AG09309 (cell line): ENCODE results near the gene LARP1.

ENCODE experiments used
- DNase-seq: peaks from one replicate; pipeline ENCODE4 v3.0.0-alpha.2; 2010; ENCODE audit warnings: low read depth
- H3K4me3 ChIP-seq: 2 replicates; pipeline ENCODE4 v1.5.1; 2011; ENCODE audit warnings: mild to moderate bottlenecking, low read depth, low read length, moderate library complexity; ENCODE audit not compliant: control insufficient read depth
- CTCF ChIP-seq: IDR thresholded peaks from 2 replicates; pipeline ENCODE4 v1.5.1; 2011; ENCODE audit warnings: mild to moderate bottlenecking, low read depth, low read length, inconsistent platforms; ENCODE audit not compliant: insufficient read depth, control insufficient read depth; ENCODE audit errors: missing control alignments

LARP1 gene

DNA sequence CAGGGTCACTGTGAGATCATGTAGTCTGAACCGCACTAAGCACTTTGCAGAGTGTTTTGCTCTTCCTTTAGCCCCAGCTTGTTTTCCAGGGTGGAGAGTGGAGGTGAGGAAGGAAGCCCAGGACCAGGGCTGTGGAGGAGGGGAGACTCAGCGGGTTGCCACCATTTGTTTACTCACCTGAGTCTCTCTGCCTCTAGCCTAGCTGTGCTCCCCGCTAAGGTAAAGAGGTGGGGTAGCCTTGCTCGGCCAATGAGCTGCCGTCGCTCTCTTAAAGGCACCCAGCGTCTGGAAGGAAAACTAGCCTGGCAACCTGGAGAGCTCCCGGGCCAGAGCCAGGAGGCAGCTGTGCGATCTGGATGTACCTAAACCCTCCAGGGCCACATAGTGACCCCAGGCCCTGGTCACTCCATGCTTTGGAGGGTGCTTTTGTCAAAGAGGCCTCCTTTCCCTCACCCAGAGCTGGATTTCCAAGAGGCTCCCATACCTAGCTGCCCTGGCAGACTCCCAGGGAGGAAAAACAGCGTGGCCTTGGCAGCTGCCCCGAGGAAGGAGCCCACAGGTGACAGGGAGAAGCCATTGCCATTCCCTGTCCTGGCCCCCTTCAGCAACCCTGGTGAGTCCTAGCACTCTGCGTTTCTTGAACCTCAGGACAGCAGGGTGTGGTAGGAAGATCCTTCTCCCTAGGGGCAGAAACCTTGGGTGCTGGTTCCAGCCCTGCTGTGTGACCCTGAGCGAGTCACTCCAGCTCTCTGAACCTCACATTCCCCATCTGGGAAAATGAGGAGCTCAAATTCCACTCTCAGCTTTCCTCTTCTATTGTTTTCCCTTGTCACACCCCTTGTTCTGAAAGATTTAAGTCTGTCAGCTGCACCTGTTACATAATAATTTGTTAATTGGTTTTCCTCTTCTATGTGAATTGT, 42.4 kb upstream of the LARP1 start:
- no peak for TF ChIP-seq CTCF
- H3K4me3 ChIP-seq: no peak overlapping the region
- DNase-seq: no peak

DNA sequence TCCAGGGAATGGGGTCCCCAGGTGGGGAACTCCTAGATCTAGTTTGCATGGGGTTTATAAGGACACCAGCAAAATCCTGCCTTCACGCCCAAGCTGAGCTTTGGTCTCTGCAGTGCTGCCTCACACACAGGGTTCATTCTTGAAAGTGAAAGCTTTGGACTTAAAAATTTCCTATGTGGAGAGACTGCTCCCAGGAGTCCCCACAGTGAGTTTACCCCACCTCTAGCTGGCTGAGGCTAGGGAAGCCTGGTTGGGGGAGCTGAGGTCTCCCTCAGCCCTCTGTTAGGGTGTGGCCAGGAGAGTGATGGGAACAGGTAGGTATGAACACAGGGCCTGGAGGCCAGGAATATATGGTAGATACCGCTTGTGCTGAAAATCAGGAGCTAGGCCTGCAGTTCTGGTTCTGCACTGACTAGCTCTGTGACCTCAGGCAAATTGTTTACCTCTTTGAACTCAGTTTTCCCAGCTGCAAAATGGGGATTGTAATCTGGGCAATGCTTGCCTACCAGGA, 41.5 kb upstream of the LARP1 start:
- TF ChIP-seq CTCF: no peak
- DNase-seq: no peak
- no peak overlapping the region for H3K4me3 ChIP-seq

DNA sequence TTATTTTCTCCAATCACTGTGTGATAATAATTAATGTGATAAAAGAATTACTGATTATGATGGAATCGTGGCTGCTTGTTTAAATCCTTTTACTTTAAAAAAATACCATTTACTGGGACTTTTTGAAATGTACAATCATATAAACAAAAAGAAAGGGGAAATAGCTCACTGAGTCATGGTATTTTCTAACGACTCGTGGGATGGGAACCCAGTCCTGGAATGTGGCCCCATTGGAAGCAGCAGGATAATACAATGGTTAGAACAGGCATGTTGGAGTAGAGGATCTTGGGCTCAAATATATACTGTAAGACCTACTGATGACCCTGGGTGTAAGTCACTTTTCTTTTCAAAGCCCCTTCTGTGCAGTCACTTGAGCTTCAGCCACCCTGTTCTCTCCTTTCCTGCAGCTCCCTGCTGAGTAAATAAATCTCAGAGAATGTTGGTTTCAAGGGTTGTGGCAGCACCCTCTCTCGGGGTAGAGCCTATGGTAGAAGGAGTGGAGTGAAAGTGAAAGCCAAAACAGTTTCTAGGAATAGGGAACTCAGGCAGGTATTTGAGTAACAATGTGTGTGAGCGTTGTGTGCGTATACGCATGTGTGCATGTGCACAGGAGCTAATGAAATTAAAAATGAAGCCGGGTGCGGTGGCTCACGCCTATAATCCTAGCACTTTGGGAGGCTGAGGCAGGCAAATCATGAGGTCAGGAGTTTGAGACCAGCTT, 40.8 kb upstream of the LARP1 start:
- no peak overlapping the region for H3K4me3 ChIP-seq
- no peak for DNase-seq
- TF ChIP-seq CTCF: no peak

GRCh38 chr5:154721481-154722058, 33.6 kb upstream of the LARP1 start:
- TF ChIP-seq CTCF: no peak
- no peak overlapping the region for H3K4me3 ChIP-seq
- no peak for DNase-seq

- TF ChIP-seq CTCF: no peak
- H3K4me3 ChIP-seq: no peak overlapping the region
- DNase-seq: no peak
Measured at GRCh38 chr5:154722097-154722496, 33.1 kb upstream of the LARP1 start.

DNA sequence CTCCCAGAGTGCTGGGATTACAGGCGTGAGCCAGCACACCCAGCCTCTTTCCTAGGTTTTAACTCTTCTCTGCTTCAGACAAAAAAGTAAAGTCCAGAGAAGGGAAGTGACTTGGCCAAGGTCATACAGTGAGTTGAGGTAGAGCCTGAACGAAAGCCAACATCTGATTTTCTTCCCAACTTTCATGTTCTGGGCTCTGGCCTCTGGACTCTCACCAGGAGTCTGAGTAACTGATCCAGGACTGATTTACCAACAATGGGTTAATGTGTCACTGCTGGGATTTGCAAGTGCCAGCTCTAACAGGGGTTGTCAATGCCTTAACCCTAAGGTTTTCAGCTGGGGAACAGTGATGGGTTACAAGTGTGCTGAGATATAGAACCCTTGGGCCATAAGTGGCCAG, 32.2 kb upstream of the LARP1 start:
- no peak for TF ChIP-seq CTCF
- H3K4me3 ChIP-seq: no peak overlapping the region
- DNase-seq: no peak
